Measurements from ENCODE around the gene TEX12.

- TF ChIP-seq POLR2A (conservative IDR thresholded peaks at IDR 0.05) (no peak), CTCF (IDR thresholded peaks at IDR 0.05 in 2 of 3, conservative IDR thresholded peaks at IDR 0.05 in 1 of 3; ENCODE audit: insufficient read depth in 2 of 3, low read depth in 1 of 3, low read length in 3 of 3) (no peak), ZNF143 (CRISPR knock-in tag; IDR thresholded peaks at IDR 0.05) (no peak), ARHGAP35 (IDR thresholded peaks at IDR 0.05; ENCODE audit: partially characterized antibody) (no peak)
These were observed 28.8 kb downstream of the TEX12 start for GRCh38 chr11:112195951-112196351.

Measured in K562 (cell line).